DMS114 treated with DMSO at 0.1 percent for 48 hours (cell line): ENCODE data around the gene DCDC2C.
"Not testable (repeated sequence)": the region's sequence is repeated elsewhere in the genome, so short reads cannot be mapped to it uniquely, and the experiment has no call there.

Source experiments
- DNase-seq: peaks from one replicate; lab custom pipeline; 2025; ENCODE audit not compliant: unreplicated experiment; lab: John Stamatoyannopoulos, UW

The DCDC2C gene

GRCh38 chr2:3814706-3815245, 111.4 kb downstream of the DCDC2C start:
- no peak for DNase-seq

DNA sequence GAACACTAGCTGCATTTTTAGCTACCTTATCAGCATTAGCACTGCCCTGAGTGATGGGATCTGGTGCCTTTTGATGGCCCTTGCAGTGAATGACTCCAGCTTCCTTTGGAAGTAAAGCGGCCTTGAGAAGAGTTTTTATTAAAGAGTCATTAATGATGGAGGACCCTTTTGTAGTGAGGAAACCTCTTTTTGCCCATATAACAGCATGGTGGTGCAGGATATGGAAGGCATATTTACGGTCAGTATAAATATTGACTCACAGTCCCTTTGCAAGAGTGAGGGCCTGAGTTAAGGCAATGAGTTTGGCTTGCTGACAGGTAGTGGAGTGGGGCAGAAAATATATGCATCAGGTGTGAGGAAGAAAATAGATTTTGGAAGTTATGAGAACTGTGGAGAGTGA, 113.8 kb downstream of the DCDC2C start:
- not testable (repeated sequence) for DNase-seq

DNA sequence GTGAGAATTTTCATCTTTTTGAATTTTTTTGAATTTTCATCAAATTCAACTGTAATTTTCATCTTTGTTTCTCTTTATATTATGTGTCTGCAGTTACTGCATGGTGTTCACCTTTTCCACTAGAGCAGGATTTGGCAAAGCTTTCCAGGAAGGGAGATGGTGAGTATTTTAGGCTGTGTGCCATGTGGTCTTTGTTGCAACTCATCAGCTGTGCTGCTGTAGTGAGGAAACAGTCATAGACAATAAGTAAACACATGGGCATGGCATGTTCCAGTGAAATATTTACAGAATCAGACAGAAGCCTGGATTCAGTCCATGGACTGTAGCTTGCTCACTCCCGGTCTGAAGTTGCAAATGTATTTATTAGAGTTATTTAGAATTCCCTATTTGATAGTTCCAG, 120.4 kb downstream of the DCDC2C start:
- DNase-seq = no peak

DNA sequence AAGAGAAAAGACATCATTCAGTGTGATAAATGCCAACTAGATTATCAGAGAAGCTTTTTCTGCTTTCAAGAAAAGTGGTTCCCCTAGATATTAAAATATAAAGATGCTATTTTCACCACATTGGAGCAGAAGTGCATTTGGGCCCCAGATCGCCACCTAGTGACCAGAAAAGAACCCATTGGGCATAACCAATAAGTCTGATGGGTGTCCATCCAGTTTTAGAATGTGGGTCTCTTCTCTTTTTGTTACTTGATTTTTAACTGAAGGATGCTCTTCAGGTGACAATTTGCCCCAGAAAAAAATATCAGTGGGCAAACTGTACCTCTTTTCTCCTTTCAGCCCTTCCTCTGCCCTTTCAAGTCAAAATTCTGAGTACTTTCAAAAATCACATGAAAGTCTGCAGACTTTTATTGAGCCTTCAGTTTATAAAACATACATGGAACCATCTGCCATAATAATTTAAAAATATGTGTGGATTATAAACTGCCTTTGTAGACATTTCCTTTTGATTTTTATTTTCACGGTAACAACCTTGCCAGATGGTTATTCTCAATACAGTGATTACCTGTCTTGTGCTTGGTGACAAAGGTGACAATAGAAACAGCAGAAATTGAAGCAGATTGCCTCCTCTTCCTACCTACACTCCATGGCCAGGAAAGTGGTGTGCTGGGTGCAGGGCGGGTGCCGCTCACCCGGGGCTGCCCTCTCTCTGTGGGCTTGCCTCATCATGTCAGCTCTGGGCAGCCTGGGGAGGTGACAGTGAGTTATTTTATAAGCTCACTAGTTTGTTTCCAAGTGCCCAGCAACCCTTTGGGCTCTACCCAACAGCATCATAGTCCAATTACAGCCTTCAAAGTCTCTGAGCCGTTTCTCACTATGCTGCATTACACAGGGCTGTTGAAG, 124.5 kb downstream of the DCDC2C start:
- no peak for DNase-seq

DNA sequence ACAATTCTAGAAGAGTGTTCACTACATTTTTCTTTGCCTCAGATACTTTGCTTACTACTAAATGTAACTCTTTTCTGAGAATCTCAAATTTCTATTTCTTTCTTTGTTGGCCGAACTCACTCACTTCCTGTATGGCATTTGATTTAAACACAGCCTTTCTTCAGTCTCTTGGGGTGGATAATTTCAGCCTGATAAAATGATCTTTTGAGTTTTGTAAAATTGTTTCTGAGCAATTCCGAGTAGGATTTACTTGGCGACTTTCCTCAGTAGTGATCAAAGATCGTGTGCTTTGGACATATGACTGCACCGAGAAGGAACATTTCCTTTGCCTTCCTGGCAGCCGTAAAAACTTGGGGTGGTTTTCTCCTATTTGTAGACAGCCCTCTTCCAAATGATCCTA, 127.4 kb downstream of the DCDC2C start:
- no peak for DNase-seq

DNA sequence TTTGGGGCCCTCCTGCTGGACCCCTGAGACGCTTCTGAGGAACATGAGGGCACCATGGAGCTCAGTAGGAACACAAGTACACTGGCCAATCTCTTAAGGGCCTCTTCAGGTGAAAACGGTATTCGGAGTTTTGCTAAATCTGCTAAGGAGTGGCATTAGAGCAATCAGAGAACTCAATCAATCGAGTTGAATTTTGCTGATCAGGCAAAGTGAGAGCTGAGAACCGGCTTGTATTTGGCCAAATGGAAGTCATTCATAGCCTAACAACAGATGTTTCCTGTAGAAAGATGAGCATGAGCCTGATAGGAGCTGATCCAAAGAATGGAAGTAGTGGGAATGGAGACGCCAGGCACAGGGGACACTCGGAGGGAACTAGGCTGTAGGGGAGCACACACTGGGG, 133.7 kb downstream of the DCDC2C start:
- DNase-seq = no peak

- no peak for DNase-seq
Observed at GRCh38 chr2:3838348-3838747, 135.0 kb downstream of the DCDC2C start.

DNA sequence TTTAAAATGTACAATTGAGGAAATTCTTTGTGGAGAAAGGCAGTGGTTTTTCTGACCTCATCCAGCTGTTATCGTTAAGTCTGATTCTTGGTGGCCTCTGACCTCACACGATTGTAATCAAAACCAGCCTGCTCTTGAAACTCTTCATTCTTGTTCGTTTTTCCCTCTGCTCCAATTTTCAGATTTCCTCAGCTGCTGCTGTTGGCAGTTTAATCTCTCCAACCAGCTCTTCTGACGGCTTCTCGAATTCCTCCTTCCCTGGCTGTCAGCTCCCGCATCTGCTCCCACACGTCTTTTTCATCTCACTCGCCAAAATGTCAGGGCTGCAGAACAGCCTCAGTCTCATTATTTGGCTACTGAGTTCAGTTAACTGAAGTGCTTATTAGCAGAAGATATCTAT, 136.1 kb downstream of the DCDC2C start:
- DNase-seq = no peak

GRCh38 chr2:3840611-3841155, 137.3 kb downstream of the DCDC2C start:
- DNase-seq = no peak

DNA sequence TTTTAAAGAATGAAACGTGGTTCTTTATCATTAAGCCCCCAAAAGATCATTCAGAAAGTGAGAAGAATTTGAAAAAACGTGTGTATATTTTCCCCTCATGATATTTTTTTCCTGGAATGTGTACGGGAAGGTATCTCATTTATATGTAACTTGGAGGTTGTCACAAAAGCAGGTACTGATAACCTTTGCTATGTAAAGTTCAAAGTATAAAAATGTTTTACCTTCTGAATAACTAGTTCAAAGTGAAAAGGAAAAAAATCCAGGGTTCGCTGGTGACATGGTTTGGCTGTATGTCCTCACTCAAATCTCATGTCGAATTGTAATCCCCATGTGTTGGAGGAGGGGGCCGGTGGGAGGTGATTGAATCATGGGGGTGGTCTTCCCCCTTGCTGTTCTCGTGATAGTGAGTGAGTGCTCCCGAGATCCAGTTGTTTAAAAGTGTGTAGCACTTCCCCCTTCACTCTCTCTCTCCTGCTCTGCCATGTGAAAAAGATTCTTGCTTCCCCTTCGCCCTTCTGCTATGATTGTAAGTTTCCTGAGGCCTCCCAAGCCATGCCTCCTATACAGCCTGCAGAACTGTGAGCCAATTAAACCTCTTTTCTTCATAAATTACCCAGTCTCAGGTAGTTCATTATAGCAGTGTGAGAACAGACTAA, 144.2 kb downstream of the DCDC2C start:
- DNase-seq = no peak

GRCh38 chr2:3848776-3849175, 145.4 kb downstream of the DCDC2C start:
- DNase-seq = no peak

DNA sequence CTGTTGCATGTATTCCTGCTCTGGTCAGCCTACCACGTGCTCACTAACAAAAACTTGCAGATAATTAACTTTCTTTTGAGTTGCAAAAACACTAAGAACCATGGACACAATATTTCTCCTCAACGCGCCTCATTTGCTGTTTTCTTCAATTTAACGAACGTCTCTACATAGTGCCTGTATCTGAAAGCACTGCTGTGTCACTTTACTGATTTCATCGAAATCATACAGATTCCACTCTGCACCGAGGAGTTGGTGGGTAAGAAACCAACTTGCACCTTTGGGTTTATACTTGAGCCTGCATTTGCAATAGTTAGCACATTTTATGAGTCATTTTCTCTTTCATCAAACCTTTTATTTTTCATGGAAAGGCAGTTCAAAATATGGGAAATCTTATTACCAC, 145.8 kb downstream of the DCDC2C start:
- DNase-seq = no peak

DNA sequence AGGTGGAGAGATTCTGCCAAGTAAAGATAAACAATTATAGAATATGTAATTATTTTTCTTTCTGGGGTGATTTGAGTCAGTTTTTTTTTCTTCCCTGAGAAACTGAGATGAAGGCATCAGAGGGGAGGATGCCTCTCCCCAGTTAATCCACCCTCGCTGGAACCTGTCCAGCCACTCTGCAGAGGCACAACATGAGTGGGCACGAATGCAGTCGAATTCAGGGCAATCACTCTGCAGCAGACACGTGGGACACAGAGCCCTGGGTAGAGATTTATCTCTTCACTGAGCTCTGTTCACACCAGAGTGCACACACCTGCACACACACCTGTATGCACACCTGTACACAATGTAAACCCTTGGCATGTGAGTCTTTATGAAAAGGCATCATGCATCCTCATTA, 154.2 kb downstream of the DCDC2C start:
- no peak for DNase-seq

DNA sequence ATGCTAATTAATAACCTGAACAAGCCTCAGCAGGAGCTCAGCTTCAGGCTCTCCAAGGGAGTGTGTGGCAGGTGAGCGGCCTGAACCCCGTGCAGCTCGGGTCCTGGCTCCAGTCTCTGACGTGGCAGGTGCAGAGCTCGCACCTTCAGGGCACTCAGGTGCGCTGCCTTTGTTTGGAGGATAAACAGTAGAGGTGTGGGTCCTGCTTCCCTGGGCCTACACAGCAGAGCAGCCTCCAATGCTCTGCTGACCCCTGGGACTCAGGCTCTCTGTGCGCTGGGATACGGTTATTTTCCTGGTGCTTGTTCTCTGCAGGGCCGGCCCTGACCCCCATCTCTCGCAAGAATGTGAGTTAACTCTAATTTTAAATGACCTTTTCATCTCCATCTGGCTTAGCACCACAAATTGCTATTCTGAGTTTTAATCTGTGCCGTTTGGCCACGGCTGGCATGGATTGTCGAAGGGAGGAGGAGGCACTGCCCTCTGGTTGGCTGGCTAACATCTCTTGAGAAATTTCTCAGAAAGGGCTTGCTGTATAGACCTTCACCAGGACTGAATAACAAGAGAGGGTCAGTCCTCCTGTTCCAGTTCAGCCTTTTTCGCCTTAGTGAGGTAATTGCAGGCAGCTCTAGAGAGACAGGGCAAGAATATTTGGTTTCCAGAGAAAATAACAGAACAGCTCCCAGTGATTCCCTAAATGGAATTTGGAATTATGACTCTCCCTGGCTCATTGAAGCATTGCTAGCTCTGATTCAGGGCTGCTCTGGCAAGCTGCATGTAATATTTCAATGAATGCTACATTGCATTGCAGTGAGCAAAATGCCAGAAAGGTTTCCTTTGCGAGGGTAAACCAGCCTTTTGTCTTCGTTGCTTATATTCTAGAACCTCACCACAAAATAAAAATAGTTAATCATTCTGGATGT, 161.8 kb downstream of the DCDC2C start:
- no peak for DNase-seq

GRCh38 chr2:3867469-3867868, 164.1 kb downstream of the DCDC2C start:
- DNase-seq = no peak

GRCh38 chr2:3868012-3868805, 164.8 kb downstream of the DCDC2C start:
- no peak for DNase-seq

- DNase-seq = no peak
Observed at GRCh38 chr2:3870222-3870621, 166.8 kb downstream of the DCDC2C start.

GRCh38 chr2:3871002-3871401, 167.6 kb downstream of the DCDC2C start:
- DNase-seq = no peak

- no peak for DNase-seq
Observed at GRCh38 chr2:3872451-3872850, 169.1 kb downstream of the DCDC2C start.

DNA sequence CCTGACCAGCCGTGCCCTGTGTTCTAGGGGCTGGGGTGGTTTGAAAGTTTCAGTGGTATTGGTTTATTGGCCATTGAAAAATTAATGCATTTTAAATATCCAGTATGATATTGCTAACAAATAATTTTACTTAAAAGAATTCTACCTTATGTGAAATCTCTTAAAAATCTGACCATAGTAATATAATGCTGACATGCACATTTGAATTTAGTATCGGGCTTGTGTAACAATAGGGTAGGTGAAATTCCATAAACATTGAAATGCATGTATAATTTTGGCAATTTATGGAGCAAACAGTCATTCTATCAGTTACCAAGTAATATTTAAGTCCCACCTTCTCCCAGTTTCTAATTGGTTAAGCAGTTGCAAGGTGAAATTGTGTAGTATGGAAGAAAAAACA, 170.5 kb downstream of the DCDC2C start:
- no peak for DNase-seq
